ENCODE data around the gene USP24.

- TF ChIP-seq POLR2AphosphoS5 (IDR thresholded peaks at IDR 0.05; ENCODE audit: low read depth, low read length): no peak
- TF ChIP-seq POLR2A (IDR thresholded peaks at IDR 0.05; ENCODE audit: low read depth, low read length): no peak
- TF ChIP-seq TAF1 (IDR thresholded peaks at IDR 0.05; ENCODE audit: borderline replicate concordance, low read depth, low read length): no peak
Observed at GRCh38 chr1:55055084-55055882, 159.9 kb downstream of the USP24 start.
